ENCODE measurements around the gene GJC2. TPM values are rescaled to one million over a fixed set of nuclear protein-coding genes. Genes with fewer than 3 reads are reported as not detected.
A peak's percentile ranks its signal among the peaks of the same experiment; 100 is the strongest.

Gene GJC2
- total RNA-seq, 1 donor from 2014 or later = 0.50 TPM

- DNase-seq (ENCODE audit: low spot score) (no peak), ATAC-seq (no peak)
These were observed 37.1 kb upstream of the GJC2 start for GRCh38 chr1:228112617-228113016.

GRCh38 chr1:228114827-228115226 is 34.9 kb upstream of the GJC2 start:
- no peak for DNase-seq (ENCODE audit: low spot score)
- ATAC-seq = no peak

GRCh38 chr1:228117335-228117734 is 32.4 kb upstream of the GJC2 start:
- DNase-seq (ENCODE audit: low spot score) = no peak
- ATAC-seq = no peak

- DNase-seq (ENCODE audit: low spot score) = no peak
These were observed 31.7 kb upstream of the GJC2 start for GRCh38 chr1:228118040-228118439.

GRCh38 chr1:228120351-228120750 is 29.4 kb upstream of the GJC2 start:
- no peak for DNase-seq (ENCODE audit: low spot score)
- ATAC-seq = no peak

More at GRCh38 chr1:228118040-228118439, 31.7 kb upstream of the GJC2 start:
- ATAC-seq = no peak

- DNase-seq (ENCODE audit: low spot score) (no peak), ATAC-seq (no peak)
These were observed 28.8 kb upstream of the GJC2 start for GRCh38 chr1:228120857-228121489.

- ATAC-seq (no peak), DNase-seq (ENCODE audit: low spot score) (no peak)
These were observed 26.7 kb upstream of the GJC2 start for GRCh38 chr1:228122921-228123441.

- ATAC-seq (no peak), DNase-seq (ENCODE audit: low spot score) (no peak)
These were observed 26.2 kb upstream of the GJC2 start for GRCh38 chr1:228123505-228123904.

- ATAC-seq (no peak), DNase-seq (ENCODE audit: low spot score) (no peak)
These were observed 24.5 kb upstream of the GJC2 start for GRCh38 chr1:228125185-228125584.

- ATAC-seq = no peak
- DNase-seq (ENCODE audit: low spot score) = no peak
These were observed 18.0 kb upstream of the GJC2 start for GRCh38 chr1:228131766-228132165.

- DNase-seq (ENCODE audit: low spot score) = no peak
- ATAC-seq = no peak
These were observed 15.1 kb upstream of the GJC2 start for GRCh38 chr1:228134591-228134990.

- no peak for DNase-seq (ENCODE audit: low spot score)
- no peak for ATAC-seq
These were observed 12.8 kb upstream of the GJC2 start for GRCh38 chr1:228136901-228137300.

GRCh38 chr1:228139406-228139930 is 10.3 kb upstream of the GJC2 start:
- DNase-seq (ENCODE audit: low spot score) (no peak), ATAC-seq (no peak)

- peak; percentile 91 for ATAC-seq
These were observed 9.6 kb upstream of the GJC2 start, which contains the start of gene GUK1 for GRCh38 chr1:228139931-228140723. Gene GUK1, plus strand, starts transcription at chr1:228140279. Its CDS starts 24 bp downstream, at chr1:228140303.

GRCh38 chr1:228140724-228141225 is 9.0 kb upstream of the GJC2 start:
- ATAC-seq = no peak
- DNase-seq (ENCODE audit: low spot score) = no peak

More at GRCh38 chr1:228139931-228140723, 9.6 kb upstream of the GJC2 start, which contains the start of gene GUK1:
- DNase-seq (ENCODE audit: low spot score) = peak; percentile 100

GRCh38 chr1:228141226-228142044 is 8.3 kb upstream of the GJC2 start:
- no peak for ATAC-seq

GRCh38 chr1:228142155-228142691 is 7.5 kb upstream of the GJC2 start:
- ATAC-seq = no peak
- peak; percentile 46 for DNase-seq (ENCODE audit: low spot score)

More at GRCh38 chr1:228141226-228142044, 8.3 kb upstream of the GJC2 start:
- DNase-seq (ENCODE audit: low spot score) = peak; percentile 69

GRCh38 chr1:228142701-228143136 is 7.0 kb upstream of the GJC2 start:
- ATAC-seq (no peak), DNase-seq (ENCODE audit: low spot score) (no peak)

GRCh38 chr1:228143480-228144192 is 6.1 kb upstream of the GJC2 start:
- DNase-seq (ENCODE audit: low spot score) (no peak), ATAC-seq (no peak)
